ENCODE measurements around the gene DERL3.
A peak's percentile ranks its signal among the peaks of the same experiment; 100 is the strongest.

- TF ChIP-seq CBX2 (IDR thresholded peaks at IDR 0.05; ENCODE audit: low read depth, low read length) (no peak), CBX2 (CRISPR knock-in tag; IDR thresholded peaks at IDR 0.05; ENCODE audit: low read depth) (no peak), EP300 (IDR thresholded peaks at IDR 0.05; ENCODE audit: low read depth in 2 of 2, low read length in 2 of 2) (no peak), EP300 (CRISPR knock-in tag; IDR thresholded peaks at IDR 0.05; ENCODE audit: borderline replicate concordance) (no peak), SUZ12 (IDR thresholded peaks at IDR 0.05; ENCODE audit: low read depth, low read length) (no peak), PRDM15 (CRISPR knock-in tag; IDR thresholded peaks at IDR 0.05) (peak; percentile 21; the same call in 1 of the 2 replicates), ZNF792 (CRISPR knock-in tag; IDR thresholded peaks at IDR 0.05) (peak; percentile 79), ZZZ3 (CRISPR knock-in tag; IDR thresholded peaks at IDR 0.05; ENCODE audit: borderline replicate concordance) (no peak), GABPA (IDR thresholded peaks at IDR 0.05; ENCODE audit: low read depth, low read length) (no peak), GABPA (CRISPR knock-in tag; IDR thresholded peaks at IDR 0.05; ENCODE audit: low read depth) (no peak), CCAR2 (optimal IDR thresholded peaks at IDR 0.05; ENCODE audit: low read depth, low read length) (no peak), ZBTB33 (CRISPR knock-in tag; IDR thresholded peaks at IDR 0.05) (peak; percentile 66), ZNF678 (CRISPR knock-in tag; IDR thresholded peaks at IDR 0.05) (no peak), ATF1 (CRISPR knock-in tag; IDR thresholded peaks at IDR 0.05) (no peak)
- TF ChIP-seq, protein P1, sequence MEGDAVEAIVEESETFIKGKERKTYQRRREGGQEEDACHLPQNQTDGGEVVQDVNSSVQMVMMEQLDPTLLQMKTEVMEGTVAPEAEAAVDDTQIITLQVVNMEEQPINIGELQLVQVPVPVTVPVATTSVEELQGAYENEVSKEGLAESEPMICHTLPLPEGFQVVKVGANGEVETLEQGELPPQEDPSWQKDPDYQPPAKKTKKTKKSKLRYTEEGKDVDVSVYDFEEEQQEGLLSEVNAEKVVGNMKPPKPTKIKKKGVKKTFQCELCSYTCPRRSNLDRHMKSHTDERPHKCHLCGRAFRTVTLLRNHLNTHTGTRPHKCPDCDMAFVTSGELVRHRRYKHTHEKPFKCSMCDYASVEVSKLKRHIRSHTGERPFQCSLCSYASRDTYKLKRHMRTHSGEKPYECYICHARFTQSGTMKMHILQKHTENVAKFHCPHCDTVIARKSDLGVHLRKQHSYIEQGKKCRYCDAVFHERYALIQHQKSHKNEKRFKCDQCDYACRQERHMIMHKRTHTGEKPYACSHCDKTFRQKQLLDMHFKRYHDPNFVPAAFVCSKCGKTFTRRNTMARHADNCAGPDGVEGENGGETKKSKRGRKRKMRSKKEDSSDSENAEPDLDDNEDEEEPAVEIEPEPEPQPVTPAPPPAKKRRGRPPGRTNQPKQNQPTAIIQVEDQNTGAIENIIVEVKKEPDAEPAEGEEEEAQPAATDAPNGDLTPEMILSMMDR (CRISPR knock-in tag; IDR thresholded peaks at IDR 0.05), result peak; percentile 99
- TF ChIP-seq, protein P2, sequence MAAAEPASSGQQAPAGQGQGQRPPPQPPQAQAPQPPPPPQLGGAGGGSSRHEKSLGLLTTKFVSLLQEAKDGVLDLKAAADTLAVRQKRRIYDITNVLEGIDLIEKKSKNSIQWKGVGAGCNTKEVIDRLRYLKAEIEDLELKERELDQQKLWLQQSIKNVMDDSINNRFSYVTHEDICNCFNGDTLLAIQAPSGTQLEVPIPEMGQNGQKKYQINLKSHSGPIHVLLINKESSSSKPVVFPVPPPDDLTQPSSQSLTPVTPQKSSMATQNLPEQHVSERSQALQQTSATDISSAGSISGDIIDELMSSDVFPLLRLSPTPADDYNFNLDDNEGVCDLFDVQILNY (CRISPR knock-in tag; conservative IDR thresholded peaks at IDR 0.05), result no peak
- TF ChIP-seq, protein P3, sequence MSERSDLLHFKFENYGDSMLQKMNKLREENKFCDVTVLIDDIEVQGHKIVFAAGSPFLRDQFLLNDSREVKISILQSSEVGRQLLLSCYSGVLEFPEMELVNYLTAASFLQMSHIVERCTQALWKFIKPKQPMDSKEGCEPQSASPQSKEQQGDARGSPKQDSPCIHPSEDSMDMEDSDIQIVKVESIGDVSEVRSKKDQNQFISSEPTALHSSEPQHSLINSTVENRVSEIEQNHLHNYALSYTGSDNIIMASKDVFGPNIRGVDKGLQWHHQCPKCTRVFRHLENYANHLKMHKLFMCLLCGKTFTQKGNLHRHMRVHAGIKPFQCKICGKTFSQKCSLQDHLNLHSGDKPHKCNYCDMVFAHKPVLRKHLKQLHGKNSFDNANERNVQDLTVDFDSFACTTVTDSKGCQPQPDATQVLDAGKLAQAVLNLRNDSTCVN (CRISPR knock-in tag; IDR thresholded peaks at IDR 0.05; ENCODE audit: borderline replicate concordance), result no peak
These were observed 10.5 kb upstream of the DERL3 start for GRCh38 chr22:23849009-23850006.
